ENCODE measurements around the gene F3.

The F3 gene

DNA sequence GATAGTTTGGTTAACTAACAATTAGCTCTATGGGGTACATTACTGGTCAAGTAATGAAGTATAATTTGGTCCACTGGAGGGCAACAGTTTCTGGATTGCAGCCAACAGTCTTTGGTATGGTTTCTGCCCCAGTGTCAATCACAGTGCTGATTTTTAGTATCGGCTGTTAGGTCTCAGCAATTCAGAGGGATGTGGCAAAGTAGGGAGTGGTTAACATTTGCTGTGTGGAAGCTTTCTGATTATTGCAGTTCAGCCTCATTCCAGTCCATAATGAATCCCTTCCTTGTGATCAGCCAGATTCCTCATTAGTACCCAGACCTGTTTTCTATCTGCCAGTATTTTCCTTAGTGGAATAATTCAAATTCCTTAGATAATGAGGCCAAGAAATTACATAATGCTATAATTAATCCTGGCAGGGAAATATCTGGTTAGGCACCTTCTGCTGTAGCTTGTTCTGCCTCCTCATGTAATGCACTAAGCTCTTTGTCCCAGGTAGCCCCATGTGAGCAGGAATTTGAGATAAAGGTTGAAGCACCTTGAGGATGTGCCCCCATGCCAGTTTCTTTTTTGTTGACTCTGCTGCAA, 14.0 kb downstream of the F3 start:
- no peak for DNase-seq

DNA sequence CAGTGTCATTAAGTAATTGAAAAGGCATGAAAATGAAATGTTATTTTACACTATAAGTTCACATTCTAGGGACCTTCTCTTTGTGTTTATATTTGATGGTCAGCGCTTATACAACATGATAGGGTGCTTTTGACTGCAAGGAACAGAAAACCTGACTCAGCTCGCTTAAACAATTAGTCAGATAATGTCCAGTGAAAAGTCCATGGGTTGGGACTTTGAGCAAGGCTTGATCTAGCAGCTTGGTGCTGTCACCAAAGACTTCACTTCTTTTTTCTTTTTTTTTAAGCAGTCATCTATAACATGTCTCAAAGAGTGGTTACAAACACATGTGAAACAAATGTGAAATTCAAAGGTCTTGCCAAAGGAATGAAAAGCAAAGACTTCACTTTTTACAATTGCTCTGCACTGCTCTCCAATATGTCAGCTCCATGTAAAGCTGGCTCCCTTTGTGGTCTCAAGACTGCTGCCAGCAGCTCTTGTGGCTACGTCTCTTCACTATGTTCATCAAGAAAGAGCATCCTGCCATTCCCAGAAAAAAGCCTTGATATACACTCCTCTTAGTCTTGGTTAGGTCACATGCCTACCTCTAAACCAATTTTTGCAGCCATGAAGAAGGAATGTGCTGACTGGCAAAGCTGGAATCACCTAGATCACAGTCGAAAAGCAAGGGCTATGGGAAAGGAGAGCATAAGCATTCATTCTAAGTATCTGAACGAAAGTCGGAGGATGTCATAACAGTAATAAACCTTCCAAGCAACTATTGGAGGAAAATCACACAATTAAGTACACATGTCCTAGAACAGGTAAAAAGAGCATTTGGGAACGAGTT, 15.2 kb downstream of the F3 start:
- no peak for DNase-seq

DNA sequence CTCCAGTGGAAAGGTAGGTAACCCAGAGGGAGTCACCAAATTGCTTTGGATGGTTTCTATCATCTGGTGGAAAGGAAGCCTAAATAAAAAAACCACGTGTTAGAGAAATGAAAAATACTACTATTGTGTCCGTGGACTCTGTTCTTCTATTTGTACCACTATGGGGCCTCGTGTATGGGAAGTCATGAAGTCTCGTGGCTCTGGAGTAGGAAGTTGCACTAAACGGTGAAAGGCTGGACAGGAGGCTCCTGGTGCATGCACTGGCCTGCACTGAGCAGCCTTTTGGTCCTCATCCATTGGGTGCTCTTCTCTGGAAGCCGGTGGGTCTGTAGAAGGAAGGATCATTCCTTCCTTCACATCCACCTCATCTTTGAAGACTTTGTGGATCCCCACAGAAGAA, 17.0 kb downstream of the F3 start:
- DNase-seq: no peak

DNA sequence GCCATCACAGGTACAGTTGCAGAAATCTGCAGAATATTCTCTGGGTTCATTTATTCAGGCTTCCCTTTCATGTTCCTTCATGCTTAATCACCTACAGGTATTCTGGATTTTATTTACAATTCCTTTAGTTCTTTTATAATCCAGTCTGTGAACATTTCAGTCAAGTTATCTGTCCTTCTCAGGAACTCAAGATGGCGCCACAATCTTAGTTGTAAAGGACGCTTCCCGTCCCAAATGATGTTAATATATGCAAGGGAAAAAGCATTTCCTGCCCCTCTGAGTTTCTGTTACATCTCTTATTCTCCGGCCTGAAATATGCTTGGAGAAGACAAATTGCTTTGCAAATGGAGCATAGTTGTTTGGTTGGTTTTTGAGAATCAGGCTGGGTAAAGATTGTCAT, 19.3 kb downstream of the F3 start:
- DNase-seq: peak in 1 of 2 donors; percentile 14

DNA sequence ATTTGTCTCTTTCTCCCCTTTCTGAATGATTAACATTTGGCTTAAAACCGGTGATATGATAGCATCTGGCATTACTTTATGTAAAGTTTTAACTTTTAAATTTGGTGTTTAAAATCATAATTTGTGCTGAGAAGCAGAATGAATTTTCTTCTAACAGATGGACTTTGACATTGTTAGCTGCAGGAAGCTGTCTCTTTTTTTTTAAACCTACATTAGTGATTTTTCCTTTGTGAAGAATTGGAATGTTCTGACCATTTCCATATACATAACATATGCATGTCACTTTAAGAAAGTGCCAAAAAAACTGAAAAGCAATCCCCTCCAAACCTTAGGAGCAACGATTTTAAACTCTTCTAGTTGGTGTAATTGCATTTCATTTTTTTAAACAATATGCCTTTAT, 22.2 kb downstream of the F3 start:
- DNase-seq: no peak

DNA sequence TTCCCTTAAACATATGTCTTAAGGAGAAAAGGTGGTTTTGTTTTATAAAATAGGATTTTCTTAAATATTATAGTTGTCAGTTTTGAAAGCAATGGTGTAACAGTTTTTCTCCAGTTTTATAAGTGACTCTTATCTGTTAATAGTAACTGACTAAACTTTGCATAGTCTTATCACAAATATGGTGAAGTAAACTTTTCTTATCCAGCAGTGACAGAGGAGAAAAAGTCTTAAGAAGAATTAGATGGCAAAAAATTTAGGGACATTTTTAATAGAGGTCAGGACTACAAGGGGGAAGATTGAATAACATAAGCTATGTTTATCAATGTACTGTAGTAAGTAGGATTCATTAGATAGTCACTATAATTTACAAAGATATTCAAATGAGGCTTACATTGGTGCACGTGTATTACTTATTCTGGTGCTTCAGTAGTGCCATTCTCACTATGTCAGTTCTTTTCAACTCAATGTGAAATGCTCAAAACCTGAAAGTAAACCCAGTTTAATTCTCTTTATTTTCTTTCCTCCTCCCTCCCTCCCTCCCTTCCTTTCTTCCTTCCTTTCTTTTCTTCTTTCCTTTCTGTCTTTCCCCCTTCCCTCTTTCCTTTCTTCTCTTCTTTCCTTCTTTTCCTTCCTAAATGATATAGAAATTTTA, 26.1 kb downstream of the F3 start:
- DNase-seq: no peak

DNA sequence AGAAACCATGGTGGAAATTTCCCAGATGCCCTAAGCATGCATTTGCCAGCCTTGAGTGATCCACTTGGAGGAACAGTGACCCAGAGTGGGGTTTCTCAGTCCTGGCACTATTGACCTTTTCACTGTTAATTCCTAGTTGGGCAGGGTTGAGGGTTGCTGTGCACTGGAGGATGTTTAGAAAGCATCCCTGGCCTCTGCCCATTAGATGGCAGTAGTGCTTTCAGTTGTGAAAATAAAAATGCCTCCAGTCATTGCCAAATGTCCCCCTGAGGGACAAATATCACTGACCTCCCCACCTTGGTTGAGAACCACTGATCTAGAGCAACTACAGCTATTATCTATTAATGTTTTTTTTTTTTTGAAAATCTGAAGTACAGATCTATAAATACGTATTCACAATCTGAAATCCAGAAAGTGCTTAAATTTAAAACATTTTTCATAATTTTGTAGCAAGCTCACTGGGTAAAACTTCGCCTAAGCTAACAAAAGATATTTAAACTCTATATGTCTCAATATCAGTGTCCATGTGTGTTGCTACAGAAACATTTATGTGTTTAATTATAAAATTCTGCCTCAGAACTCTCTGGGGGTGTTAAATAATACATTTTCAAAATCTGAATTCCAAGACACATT, 27.3 kb downstream of the F3 start:
- no peak for DNase-seq

DNA sequence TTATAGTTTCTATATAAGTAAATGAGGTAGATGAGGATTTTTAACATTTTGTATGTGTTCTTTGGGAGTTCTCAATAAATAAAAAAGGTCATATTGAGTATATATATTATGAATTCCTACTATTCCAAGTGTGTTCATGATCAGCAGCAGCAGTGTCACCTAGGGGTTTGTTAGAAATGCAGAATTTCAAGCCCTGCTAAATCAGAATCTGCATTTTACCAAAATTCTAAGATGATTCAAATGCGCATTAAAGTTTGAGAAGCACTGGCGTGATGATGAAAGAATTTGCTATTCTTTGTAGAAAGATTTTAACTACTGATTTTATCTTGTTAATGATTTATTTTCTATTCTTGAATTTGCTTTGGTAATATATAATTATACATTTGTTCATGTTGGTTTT, 28.7 kb downstream of the F3 start:
- DNase-seq: no peak

DNA sequence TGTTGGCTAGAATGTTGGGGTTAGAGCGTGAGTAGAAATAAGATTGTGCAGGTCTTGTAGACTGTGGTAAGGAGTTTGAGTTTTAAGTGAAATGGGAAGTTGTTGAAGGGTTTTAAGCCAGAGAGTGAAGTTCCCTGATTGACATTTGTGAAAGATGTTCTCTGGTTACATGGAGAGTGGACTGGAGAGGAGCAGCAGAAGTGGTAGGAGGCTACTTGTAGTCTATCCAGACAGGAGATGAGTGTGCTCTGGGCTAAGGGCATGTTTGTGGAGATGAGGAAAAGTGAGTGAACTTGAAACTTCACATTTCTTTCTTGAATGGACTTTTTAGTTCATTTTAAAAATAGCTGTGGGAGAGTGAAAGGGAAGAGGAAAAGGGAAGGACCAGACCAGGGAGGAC, 37.0 kb downstream of the F3 start:
- no peak for DNase-seq

DNA sequence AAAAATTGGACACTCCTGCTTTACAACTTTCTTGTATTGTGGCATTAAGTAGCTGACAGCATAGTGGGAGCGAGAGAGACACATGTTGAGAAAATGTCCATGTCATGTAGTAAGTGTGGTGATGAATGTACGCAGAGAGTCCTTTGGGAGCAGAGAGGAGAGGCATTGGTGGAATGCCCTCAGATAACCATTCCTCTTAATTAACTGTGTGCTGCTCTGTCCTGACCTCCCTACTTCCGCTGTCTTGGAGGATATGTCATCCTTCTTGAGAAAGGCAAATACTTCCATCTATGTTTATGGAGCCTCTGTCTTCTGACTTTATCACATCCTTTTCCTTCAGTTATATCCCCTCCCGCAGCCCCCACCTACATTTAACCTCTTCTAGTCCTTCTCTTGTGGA, 38.4 kb downstream of the F3 start:
- no peak for DNase-seq

DNA sequence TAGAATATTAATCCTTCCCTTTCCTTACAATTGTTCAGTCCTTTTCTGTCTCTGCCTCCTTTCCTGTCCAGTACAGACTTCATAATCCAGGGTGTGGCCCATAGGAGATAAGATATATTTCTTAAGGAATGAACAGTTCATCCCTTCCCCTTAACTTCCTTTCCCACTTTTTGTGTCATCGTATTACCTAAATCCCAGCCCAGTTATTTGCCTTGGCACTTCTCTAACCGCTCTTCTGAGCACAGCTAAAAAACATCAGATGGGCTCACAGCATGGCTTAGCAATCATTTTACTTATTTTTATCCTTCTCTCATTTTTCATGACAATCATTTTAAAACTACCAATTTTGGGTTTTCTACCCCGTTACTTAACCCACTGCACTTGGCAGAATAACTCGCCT, 39.6 kb downstream of the F3 start:
- no peak for DNase-seq

DNA sequence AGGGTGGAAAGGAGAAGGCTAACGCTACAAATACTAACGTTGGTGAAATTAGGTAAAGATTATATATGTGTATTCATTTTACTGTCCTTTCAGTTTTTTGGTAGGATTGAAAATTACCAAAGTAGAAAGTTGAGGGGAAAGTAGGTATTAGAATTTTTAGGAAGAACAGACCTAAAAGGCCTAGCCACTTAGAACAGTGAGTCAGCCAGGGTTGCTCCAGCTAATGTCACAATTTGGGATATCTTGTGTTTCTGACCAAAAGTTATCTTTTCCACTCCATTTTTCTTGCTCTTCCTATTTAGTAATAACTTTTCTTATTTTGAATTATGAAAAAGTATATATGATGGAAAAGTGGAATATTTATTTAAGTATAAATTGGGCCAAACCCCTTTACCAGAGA, 40.1 kb downstream of the F3 start:
- DNase-seq: no peak

DNA sequence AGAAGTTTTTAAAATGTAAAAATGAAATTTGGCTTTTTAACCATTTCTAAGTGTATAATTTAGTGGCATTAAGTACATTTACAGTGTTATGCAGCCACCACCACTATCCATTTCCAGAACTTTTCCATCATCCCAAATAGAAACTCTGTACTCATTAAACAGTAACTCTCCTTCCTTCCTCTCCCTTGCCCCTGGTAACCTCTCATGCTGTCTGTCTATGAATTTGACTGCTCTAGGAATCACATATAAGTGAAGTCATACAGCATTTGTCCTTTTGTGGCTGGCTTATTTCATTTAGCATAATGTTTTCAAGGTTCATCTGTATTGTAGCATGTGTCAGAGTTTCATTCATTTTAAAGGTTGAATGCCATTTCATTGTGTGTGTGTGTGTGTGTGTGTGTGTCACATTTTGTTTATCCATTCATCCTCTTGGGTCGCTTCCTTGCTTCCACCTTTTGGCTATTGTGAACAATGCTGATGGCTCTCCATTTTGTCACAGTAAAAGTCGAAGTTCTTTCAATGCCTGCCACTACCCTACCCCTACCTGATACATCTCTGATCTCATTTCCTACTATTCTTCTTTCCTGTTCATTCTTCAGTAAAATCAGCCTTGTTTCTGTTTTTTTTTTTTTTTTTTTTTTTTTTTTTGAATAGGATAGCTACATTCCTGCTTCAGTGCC, 45.3 kb downstream of the F3 start:
- no peak for DNase-seq

DNA sequence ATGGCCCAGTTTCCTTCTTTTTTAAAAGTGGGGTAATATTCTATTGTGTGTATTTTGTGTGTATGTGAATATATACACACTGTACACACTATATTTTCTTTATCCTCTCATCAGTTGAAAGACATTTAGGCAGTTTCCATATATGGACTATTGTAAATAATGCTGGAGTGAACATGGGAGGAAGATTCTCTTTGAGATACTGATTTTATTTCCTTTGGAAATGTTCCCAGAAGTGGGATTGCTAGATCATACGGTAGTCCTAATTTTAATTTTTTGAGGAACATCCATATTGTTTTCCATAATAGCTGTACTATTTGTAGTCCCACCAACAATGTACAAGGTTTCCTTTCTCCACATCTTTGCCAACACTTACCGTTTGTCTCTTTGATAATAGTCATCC, 51.0 kb downstream of the F3 start:
- no peak for DNase-seq

DNA sequence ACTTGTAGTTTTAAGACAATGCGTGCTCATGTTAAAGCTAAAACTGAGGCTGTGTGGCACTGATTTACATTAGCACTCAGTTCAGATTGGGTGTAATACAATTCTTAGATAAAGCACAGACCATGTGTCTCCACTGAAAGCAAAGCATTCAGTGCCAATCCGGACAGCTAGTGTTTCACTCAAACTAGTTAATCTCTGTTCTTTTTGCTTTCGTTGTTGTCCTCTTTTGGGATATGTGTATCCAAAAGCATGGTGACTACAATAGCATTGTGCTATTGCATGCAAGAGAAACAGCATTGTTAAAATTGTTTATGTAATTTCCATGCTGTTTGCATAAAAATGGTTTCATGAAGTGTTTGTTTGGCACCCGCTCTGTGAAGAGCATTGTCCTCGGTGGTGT, 54.6 kb downstream of the F3 start:
- DNase-seq: no peak

DNA sequence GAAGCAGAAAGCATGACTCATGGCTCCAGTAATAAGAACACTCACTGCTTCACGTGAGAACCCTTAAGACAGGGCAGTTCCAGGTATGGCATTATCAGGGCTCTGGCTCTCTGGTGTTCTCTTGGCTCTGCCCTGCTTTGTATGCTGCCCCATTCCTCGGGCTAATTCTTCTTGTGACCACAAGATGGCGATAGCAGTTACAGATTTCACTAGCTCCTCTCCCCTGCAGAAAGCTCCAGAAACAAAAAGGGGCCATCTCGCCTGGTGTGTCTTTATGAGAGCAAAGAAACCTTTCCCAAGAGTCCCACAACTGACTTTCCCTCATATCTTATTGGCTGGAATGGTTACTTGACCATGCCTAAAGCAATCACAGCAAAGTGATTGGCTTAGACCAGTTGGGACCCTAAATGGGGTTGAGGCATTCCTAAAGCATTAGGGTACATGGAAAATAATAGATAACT, 60.1 kb downstream of the F3 start:
- peak; percentile 6 to 67 for DNase-seq

DNA sequence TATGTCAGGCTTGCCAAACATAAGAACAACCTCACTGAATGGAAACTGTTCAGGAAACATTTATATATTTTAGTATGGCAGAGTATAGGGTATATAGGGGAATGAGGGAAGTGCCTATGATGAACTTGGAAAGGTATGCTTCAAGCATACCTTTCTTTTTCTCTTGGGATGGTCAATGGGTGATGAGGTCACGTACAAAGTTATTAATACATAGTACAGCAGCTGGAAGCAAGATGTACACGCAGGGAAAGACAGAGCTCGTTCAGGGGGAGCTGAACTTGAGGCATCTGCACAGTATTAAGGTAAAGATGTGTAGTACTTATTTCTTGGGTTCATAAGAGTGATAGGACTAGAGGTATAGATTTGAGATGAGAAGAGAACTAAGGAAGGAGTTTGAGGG, 61.9 kb downstream of the F3 start:
- no peak for DNase-seq
